ENCODE measurements around the gene FNDC5.

FNDC5 gene

DNA sequence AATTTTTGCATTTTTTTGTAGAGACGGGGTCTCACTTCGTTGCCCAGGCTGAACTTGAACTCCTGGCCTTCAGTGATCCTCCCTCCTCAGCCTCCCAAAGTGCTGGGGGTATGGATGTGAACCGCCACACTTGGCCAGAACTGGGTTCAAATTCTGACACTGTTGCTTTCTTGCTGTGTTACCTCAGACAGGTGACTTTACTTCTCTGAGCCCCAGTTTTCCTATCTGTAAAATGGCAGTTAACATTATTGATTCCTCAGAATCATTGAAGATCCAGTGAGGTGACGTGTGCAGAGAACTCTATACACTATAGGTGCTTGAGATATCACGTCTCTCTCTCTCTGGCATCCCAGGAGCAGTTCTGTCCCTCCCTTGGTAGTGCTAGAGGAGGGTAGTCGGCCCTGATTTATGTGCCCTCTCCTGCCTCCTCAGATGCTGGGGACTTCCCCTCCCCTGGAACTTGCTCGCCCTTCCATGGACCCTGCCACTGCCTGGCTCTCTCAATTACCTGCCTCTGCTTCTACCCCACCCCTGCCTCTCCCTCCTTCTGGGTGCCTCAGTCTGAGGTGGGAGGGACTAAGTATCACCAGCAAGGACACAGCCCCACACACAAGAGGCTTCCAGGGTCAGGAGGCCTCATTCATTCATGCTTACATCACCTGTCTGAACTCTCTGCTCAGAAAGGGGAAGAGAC lies 12.8 kb upstream of the FNDC5 start:
- DNase-seq, result no peak

DNA sequence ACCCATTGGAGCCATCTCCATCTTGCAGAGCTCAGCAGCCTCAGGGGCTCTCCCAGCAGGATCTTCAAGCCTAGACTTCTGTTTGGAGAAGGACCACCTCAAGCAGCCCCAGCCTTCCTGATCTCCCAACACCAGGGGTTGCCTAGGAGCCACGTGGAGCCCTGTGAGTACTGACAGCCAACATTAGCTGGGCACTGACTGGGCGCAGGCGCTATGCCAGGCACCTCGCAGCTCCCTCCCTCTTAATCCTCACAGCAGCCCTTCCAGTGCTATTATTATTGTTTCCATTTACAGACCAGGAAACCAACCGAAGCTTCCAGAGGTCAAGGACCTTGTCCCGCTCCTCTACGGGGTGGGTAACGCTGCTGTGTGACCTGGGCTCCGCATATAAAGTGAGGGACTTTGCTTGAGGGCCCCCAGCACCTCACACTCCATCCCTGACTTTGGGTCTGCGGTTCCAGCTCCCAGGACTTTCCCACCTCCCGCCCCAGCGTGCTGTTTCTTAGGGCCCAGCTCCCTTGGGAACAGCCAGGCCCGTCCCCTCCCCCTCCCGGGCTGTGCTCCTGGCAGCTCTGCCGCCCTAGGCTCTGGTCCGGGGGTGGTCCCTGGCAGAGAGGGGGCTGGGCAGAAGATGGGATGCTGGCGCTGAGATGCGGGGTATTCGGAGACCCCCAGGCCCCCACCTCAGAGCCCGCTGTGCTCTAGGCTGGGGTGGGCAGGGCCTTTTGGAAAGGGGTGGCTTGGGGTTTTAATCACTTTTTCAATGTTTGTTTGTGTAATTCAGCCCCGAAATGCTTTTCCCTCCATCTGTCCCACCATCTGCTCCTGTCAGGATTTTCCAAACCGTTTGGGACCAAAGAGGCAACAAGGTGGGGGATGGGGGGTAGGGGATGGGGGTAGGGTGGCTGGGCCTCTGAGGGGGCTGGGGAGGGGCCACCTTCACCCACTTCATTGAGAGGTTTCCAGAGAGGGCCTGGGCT lies 11.4 kb upstream of the FNDC5 start:
- no peak for DNase-seq

DNA sequence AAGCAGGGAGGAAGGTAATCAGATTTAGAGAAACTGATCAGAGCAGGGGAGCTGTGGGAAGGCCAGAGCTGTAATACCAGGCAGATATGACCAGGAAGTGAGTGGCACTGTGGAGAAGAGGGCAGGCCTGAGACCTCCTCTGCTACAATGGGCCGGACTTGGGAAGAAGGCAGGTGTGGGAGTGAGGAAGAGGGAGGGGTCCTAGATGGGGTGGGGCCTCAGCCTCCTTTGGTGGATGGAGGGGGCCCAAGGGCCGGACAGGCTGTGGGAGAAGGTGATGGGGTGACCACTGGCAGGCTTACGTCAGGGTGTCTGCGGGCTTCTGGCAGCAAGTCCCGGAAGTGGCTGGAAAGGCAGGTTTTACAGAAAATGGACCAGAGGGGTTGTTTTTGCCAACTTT lies 10.6 kb upstream of the FNDC5 start:
- DNase-seq, result no peak

DNA sequence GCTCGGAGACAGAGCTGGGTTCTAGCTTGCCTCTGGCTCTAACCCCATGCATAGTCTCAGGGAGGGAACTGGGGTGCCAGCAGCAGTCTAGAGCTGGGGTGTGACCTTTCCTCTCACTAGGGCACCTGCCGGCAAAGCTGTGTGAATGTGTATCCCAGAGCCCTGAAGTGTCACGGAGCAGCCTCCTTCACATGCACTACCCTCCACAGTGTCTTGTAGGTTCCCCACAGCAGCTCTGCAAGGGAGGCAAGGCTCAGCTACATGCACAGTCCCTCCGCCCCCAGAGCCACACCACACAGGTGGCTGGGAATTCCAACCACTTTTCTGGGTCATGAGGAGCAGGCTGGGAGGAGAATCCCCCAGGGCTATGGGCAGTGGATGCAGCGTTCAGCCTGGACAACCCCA lies 7.9 kb upstream of the FNDC5 start:
- DNase-seq, result no peak

DNA sequence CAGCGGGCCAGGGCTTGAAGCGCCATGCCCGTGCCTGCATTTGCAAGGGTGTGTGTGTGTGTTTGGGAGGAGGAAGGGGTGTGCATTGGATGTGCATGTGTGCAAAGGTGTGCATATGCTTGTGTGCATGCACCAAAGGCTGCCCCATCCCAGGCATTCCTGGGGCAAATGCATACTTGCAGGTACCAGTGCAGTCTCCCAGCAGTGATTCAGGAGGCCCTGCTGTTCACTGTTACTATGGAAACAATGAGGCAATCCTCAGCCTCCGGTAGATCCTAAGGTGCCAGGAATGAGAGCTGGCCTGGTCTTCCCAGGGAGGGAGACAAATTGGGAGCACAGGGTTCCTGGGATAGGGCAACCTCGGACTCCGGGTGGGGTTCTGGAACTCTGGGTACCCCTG lies 7.5 kb upstream of the FNDC5 start:
- DNase-seq, result no peak

DNA sequence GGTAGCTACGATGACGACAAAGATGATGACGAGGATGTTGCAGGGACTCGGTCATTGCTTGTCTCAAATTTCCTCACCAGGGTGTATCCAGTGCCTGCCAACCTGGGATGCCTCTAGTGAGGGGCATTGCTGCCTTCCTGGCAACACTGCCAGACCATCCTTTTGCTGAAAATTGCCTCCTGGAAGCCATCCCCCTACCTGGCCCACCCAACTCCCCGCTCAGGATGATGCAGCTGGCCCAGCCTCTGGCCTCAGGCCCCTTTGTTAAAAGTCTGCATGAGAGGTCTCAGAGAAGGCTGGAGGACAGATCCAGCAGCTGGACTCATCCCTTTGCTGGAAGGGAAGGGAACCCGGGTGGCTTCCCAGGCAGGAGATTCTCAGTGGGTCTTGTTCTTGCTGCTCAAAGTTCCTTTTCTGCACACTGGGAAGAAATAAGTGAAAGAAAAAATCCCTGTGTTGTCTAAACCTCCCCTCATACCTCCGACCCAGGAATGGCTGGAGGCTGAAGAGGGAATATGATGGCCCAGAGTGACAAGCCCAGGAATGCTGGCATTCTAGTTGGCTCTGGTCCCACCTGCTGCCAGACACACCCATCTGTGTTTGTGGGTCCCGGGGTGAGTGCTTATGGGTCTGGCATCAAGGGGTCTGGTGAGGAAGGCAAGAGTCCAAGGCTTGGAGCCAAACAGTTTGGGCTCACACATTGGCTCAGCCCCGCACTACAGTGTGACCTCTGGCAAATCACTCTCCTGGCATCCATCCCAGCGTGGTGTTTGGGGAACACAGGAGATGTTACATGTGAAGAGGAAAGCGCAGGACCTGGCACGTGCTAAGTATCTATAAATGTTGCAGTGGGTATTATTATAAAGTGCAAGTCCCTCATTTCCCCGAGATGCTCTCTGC lies 6.7 kb upstream of the FNDC5 start:
- DNase-seq, result no peak

DNA sequence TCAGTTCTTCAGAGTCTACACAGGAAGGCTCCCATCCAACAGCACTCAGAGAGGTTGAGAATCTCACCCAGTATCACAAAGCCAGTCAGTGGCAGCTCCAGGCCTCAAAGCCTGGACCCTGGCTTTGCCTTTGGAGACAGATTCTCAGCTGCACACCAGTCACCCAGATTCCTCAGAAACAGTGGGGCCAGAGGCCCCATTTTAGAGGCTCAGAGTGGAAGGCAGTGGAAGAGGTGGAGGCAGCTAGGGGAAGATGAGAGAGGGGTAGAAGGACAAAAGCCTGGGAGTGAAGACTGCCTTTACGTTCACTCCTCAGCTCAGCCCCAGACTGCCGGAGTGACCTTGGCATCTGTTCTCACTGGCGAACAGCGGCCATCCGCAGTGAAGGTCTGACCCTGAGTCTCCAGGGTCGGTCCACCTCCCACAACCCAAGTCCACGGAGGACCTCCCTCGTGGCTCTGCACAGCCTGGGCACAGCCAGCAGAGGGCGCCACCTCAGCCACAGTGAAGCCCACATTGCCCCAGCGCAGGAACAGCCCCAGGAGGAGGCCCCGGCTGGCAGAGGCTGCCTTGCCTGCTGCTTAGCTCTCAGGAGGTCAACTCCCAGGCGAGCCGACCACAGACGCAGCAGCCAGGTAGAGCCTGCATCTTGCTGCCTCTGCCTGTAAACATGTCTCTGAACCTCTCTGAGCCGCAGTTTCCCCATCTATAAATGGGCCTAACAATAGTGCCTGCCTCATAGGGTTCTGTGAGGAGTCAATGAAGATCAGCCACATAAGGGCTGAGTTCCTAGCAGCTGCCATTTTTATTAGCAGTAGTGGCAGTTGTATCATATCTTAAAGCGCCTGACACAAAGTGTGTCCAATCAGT lies 5.9 kb upstream of the FNDC5 start:
- no peak for DNase-seq

DNA sequence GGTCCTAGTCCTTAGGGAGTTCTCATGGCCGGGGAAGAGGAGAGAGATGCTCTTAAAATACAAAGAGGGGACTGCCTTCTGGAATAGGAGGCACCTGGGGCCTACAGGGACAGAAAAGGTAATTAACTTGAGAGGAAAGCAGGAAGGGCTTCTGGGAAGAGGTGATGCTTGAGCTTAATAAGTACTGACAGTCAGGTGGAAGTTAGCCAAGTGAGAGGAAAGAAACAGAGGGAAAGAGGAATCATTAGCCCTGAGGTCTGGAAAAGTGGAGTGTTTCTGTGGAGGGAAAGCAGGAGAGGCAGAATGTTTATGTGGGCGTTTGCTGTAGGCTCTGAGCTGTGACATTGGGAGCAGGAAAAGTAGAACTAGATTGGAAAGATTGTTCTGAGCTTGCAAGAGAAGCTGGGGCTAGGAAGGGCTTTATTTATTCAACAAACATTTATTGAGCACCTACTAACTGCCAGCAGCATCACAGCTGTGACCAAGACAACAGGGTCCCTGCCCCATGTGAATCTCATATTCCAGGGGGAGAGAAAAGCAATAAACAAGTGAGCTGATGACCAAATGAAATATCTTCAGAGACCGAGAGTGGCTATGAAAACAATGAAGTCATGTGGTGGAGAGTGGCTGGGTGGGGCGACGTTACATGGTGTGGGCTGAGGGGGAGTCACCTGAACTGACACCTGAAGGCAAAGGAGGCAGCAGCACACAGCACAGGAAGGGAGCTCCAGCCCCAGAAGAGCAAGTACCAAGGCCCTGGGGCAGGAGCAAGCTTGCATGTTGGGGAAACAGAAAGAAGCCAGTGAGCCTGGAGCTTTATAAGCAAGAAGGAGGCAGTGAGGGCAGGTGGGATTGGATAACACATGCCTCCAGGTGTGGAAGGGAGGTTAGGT lies 4.4 kb upstream of the FNDC5 start:
- no peak for DNase-seq

DNA sequence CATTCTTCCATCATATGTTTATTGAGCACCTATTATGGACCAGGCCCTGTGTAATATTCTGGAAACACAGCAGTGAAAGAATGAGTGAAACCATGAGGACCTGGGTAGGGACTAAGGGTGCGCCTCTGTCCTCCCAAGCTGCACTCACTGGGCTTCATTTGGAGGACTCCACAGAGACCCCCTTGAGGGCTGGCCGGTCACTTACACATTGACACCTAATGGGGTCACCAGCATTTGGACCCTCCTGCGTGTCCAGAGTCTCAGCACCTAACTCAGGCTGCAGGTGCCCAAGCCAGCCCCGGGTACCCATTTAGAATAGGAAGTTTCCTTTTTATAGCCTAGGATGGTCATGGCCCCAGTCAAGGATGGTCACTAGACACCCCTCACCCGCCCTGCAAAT lies 2.8 kb upstream of the FNDC5 start:
- DNase-seq, result no peak

DNA sequence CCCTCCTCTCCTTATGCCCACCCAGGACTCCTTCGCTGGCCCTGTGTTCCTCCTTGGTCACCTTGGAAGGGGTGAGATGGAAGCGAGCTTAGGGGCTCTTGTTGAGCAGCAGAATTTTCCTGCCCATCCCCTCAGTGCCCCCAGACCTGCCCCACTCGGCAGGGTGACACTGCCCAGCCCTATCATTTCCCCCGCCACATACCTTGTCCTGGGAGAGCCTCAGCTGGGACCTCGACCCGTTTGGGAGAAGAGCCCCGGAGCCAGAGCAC lies 1.4 kb upstream of the FNDC5 start:
- no peak for DNase-seq

DNA sequence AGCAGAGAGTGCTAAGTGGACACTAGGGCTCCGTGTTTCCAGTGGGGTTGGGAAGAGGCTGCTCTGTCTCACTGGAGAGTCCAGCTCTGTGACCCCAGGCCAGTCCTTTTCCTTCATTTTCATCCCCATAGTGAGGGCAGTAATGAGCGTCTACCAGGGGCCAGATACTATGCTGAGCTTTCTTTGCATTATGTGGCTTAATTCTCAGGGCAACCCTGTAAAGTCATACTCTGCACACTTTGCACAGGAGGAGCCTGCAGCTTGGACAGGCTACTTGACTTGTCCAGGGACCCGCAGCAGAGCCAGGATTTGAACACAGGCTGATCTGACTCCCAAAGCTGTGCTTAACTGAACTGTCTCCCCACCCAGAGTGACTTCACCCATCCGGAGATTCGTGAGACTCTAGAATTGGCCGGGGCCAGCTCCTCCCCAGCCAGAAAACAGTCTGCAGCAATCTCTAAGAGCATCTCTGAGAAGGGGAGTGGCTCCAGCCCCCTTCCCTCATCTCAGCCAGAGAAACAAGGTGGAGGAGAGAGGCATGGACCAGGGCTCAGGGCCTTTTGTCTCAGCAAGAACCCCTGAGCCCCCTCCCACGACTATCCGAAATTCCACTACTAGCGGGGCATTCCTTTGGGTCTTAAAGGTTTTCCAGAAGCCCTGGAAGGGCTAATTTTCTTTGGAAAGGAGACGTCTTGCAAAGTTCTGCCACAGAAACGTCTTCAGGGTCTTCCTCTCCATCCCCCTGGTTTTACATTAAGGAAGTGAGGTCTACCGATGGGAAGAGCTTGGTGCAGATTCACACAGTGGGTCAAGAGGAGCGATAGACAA lies 866 bp upstream of the FNDC5 start:
- DNase-seq, result no peak

DNA sequence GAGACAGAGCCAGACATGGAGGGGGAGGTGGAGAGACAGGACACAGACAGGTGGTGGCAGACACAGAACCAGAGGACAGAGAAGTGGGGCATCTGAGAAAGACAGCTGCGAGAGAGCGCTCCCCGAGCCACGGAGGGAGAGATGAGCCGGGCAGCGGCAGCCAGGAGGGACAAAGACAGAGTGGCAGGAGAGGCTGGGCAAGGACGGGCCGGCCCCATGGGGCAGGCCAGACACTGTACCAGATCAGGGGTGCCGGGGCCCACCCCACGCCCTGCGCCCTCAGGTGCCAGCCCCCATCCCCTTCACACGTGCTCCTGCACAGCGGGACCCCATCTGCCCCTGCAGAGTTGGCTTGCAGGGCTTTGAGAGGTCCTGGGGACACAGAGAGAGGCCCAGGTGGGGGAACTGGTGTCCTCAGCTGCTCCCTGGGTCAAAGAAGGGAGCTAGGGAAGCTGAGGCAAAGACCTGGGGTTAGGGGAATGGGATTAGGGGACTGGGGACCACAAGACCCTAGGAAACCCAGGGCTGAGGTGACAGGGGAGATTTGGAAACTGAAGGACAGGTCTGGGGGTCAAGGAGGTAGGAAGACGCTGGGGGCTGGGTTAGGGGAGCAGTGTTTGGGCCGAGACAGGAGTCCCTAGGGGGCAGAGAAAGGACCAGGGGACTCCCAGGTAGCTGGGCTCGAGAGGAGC lies 643 bp downstream of the FNDC5 start:
- DNase-seq, result no peak

DNA sequence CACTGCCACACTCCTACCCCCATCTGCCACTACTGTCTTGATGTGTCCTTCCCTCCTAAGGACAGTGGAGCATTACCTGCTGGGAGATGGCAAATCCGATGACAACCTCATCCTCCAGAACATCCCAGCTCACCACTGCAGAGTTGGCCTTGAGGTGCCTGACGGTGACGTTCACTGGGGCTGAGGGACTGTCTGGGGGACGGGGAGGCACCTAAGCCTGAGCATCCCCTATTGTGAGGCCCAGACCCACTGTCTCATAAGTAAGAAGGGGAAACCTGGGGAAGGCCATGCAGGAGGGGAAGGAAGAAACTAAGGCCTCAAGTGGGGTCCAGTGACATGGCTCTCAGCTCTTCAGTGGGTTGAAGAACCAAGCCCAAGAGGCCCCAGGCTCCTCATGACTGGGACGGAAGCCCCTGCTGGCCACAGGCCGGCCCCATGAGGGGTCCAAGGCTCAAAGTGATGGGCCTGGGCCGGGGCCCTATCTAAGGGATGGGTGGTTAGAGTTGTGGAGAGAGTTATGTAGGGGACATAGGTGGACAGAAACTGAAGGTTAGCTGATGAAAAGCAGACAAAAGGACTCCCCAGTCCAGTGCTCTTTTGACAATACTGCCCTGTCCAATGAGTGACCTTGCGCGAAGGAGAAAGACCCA lies 1.8 kb downstream of the FNDC5 start:
- DNase-seq, result no peak

DNA sequence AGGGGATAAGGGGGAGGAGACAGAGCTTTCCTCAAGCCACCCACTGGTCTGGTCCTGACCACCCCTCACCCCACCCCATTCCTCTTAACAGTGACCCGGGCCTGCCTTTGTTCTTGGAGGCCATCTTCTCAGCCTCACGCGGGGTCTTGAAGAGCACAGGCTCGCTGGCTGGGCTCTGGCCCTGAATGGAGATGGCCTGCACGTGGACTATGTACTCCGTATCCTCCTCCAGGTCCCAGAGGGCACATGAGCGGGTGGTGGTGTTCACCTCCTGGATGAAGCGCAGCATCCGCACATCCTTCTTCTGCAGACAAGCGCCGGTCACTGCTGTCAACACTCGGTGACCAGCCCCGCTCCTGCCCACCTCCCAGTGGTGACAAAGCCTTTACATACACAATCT lies 2.6 kb downstream of the FNDC5 start:
- no peak for DNase-seq

DNA sequence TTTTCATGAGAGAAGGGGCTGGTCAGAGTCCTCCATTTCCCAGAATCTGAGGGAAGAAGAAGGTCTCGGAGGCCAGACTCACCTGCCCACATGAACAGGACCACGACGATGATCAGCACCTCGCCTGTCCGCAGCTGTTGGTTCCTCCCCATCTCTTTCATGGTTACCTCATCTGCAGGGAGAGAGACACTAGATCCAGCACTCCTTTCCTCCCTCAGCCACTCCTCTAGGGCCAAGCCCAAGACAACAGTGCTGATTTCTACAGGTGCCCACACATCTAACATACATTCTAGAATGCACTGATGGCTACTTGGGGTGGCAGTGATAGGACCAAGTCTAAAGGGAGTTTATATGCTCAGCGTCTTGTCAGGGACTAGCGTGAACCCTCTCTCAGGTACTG lies 3.0 kb downstream of the FNDC5 start:
- no peak for DNase-seq

DNA sequence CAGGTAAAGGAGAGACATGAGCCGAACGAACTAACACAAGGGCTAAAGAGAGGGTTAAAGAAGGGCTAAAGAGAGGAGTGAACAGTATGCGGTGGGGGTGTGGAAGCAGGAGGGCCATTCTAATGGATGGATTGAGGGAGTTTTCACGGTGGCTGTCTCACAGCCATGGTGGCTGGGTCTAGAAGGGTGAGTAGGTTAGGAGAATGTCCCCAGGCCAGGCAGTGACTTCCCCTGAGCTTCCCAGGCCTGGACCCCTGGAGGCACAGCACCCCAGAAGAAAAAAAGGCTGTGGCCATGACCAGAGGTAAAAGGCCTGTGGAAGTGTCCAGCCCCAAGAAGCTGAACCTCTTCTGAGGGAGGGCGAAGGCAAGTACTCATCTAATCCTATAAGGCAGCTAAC lies 3.6 kb downstream of the FNDC5 start:
- no peak for DNase-seq

DNA sequence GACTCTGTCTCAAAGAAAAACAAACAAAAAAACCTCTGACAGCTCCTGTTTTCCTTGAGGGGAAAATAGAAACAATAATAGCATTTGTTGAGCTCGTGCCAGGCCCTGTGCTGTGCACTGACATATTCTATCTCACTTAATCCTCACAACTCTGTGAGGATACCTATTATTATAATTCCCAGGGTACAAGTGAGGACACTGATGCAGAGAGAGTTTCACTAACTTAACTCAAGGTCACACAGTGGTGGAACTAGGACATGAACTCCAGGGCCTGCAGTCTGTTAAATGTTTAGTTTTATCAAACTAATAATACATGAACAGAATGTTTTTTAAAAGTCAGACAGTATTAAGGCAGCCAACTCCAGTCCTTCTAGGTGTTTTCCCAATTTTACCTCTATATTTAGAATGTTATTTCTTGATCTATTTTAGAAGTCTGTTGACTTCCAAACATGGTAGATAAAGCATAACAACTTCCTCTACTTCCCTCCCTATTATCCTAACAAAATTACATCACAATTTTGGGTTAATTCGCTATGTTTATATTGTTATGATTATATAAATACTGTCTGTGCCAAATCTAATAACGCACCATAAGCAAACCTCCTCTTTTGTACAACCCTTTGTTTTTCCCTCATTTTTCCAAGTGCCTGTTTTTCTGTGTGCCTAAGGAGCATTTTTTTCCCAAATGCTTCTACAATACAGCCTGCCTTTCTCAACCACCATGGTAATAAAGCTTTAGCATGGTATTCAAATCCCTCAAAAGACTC lies 4.9 kb downstream of the FNDC5 start:
- no peak for DNase-seq

DNA sequence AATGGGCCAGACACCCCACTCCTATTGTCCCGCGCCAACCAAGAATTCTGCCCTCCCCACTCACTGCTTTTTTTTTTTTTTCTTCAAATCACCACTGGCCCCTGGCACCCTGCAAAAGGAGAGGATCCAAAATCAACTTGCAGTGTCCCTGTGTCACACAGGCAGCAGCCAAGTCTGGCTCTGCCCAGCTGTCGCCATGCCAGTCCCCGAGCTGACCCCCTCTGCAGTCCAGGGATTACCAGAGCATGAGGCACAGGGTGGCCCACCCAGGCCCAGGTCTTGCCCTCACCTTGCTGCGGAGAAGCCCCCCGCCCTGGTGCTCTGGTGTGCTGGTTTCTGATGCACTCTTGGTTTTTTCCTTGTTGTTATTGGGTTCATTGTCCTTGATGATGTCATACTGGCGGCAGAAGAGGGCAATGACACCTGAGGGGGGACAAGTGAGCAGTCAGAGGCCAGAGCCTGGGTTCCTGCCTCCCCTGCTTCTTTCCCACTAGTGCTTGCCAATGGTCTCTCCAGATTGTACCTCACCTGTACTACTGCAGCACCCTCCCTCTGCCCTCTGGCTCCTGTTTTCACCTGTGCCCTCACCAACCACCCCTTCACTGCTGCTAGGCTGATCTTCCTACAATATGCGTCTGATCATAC lies 6.2 kb downstream of the FNDC5 start:
- DNase-seq, result no peak
